ENCODE results near the gene KBTBD13.
"Not testable (repeated sequence)": the region's sequence is repeated elsewhere in the genome, so short reads cannot be mapped to it uniquely, and the experiment has no call there.

Gene KBTBD13

GRCh38 chr15:65041787-65042186, 34.8 kb upstream of the KBTBD13 start:
- Histone ChIP-seq H3K4me1 (ENCODE audit: insufficient read depth, low read length) (peaks cover 3% of the 10 kb centered on the region; the same call in 1 of the 2 replicates), H3K36me3 (ENCODE audit: insufficient read depth, low read length) (no peaks in the 10 kb centered on the region), H3K9ac (ENCODE audit: low read depth, low read length) (no peak overlapping the region), H3K9me3 (ENCODE audit: control insufficient read depth, insufficient read depth, low read length) (no peaks in the 10 kb centered on the region)

GRCh38 chr15:65042776-65043327, 33.7 kb upstream of the KBTBD13 start:
- no peak overlapping the region for H3K9ac ChIP-seq (ENCODE audit: low read depth, low read length)
- H3K9me3 ChIP-seq (ENCODE audit: control insufficient read depth, insufficient read depth, low read length) = no peaks in the 10 kb centered on the region
- peaks cover 3% of the 10 kb centered on the region; the same call in 1 of the 2 replicates for H3K4me1 ChIP-seq (ENCODE audit: insufficient read depth, low read length)
- no peaks in the 10 kb centered on the region for H3K36me3 ChIP-seq (ENCODE audit: insufficient read depth, low read length)

GRCh38 chr15:65044218-65044617, 32.3 kb upstream of the KBTBD13 start:
- H3K4me1 ChIP-seq (ENCODE audit: insufficient read depth, low read length); H3K9me3 ChIP-seq (ENCODE audit: control insufficient read depth, insufficient read depth, low read length); H3K9ac ChIP-seq (ENCODE audit: low read depth, low read length); H3K36me3 ChIP-seq (ENCODE audit: insufficient read depth, low read length): not testable (repeated sequence)

- H3K36me3 ChIP-seq (ENCODE audit: insufficient read depth, low read length) = no peaks in the 10 kb centered on the region
- peaks cover 3% of the 10 kb centered on the region; the same call in 1 of the 2 replicates for H3K4me1 ChIP-seq (ENCODE audit: insufficient read depth, low read length)
- H3K9ac ChIP-seq (ENCODE audit: low read depth, low read length) = no peak within 1 kb of the TSS
- no peaks in the 10 kb centered on the region for H3K9me3 ChIP-seq (ENCODE audit: control insufficient read depth, insufficient read depth, low read length)
These were observed 31.6 kb upstream of the KBTBD13 start, which contains the start of gene SLC51B for GRCh38 chr15:65044724-65045481. Gene SLC51B (plus strand): TSS chr15:65045387. CDS start chr15:65050005, 4,618 bp downstream.

- H3K36me3 ChIP-seq (ENCODE audit: insufficient read depth, low read length) = no peaks in the 10 kb centered on the region
- peaks cover 3% of the 10 kb centered on the region; the same call in 1 of the 2 replicates for H3K4me1 ChIP-seq (ENCODE audit: insufficient read depth, low read length)
- H3K9me3 ChIP-seq (ENCODE audit: control insufficient read depth, insufficient read depth, low read length) = no peaks in the 10 kb centered on the region
- H3K9ac ChIP-seq (ENCODE audit: low read depth, low read length) = no peak overlapping the region
These were observed 28.3 kb upstream of the KBTBD13 start for GRCh38 chr15:65048241-65048640.

GRCh38 chr15:65049418-65049840, 27.1 kb upstream of the KBTBD13 start:
- Histone ChIP-seq H3K4me1 (ENCODE audit: insufficient read depth, low read length) (peaks cover 3% of the 10 kb centered on the region; the same call in 1 of the 2 replicates), H3K9ac (ENCODE audit: low read depth, low read length) (peak overlapping the region; percentile 1; the same call in 1 of the 2 replicates), H3K36me3 (ENCODE audit: insufficient read depth, low read length) (no peaks in the 10 kb centered on the region), H3K9me3 (ENCODE audit: control insufficient read depth, insufficient read depth, low read length) (no peaks in the 10 kb centered on the region)

GRCh38 chr15:65050270-65050669, 26.3 kb upstream of the KBTBD13 start:
- H3K36me3 ChIP-seq (ENCODE audit: insufficient read depth, low read length) = no peaks in the 10 kb centered on the region
- no peaks in the 10 kb centered on the region for H3K9me3 ChIP-seq (ENCODE audit: control insufficient read depth, insufficient read depth, low read length)
- H3K4me1 ChIP-seq (ENCODE audit: insufficient read depth, low read length) = no peaks in the 10 kb centered on the region
- no peak overlapping the region for H3K9ac ChIP-seq (ENCODE audit: low read depth, low read length)

GRCh38 chr15:65051266-65051665, 25.3 kb upstream of the KBTBD13 start:
- no peaks in the 10 kb centered on the region for H3K4me1 ChIP-seq (ENCODE audit: insufficient read depth, low read length)
- H3K36me3 ChIP-seq (ENCODE audit: insufficient read depth, low read length) = no peaks in the 10 kb centered on the region
- no peak overlapping the region for H3K9ac ChIP-seq (ENCODE audit: low read depth, low read length)
- H3K9me3 ChIP-seq (ENCODE audit: control insufficient read depth, insufficient read depth, low read length) = no peaks in the 10 kb centered on the region

GRCh38 chr15:65052956-65053355, 23.6 kb upstream of the KBTBD13 start:
- Histone ChIP-seq H3K4me1 (ENCODE audit: insufficient read depth, low read length) (no peaks in the 10 kb centered on the region), H3K9me3 (ENCODE audit: control insufficient read depth, insufficient read depth, low read length) (no peaks in the 10 kb centered on the region), H3K9ac (ENCODE audit: low read depth, low read length) (no peak overlapping the region), H3K36me3 (ENCODE audit: insufficient read depth, low read length) (no peaks in the 10 kb centered on the region; the same call in 1 of the 2 replicates)

GRCh38 chr15:65054333-65055200, 22.0 kb upstream of the KBTBD13 start:
- no peaks in the 10 kb centered on the region for H3K4me1 ChIP-seq (ENCODE audit: insufficient read depth, low read length)
- no peak overlapping the region for H3K9ac ChIP-seq (ENCODE audit: low read depth, low read length)
- H3K36me3 ChIP-seq (ENCODE audit: insufficient read depth, low read length) = no peaks in the 10 kb centered on the region; the same call in 1 of the 2 replicates
- H3K9me3 ChIP-seq (ENCODE audit: control insufficient read depth, insufficient read depth, low read length) = no peaks in the 10 kb centered on the region

GRCh38 chr15:65055201-65055870, 21.2 kb upstream of the KBTBD13 start:
- no peaks in the 10 kb centered on the region; the same call in 1 of the 2 replicates for H3K36me3 ChIP-seq (ENCODE audit: insufficient read depth, low read length)
- H3K9me3 ChIP-seq (ENCODE audit: control insufficient read depth, insufficient read depth, low read length) = no peaks in the 10 kb centered on the region
- H3K9ac ChIP-seq (ENCODE audit: low read depth, low read length) = no peak overlapping the region
- H3K4me1 ChIP-seq (ENCODE audit: insufficient read depth, low read length) = no peaks in the 10 kb centered on the region

- Histone ChIP-seq H3K4me1 (ENCODE audit: insufficient read depth, low read length) (no peaks in the 10 kb centered on the region), H3K9me3 (ENCODE audit: control insufficient read depth, insufficient read depth, low read length) (no peaks in the 10 kb centered on the region), H3K36me3 (ENCODE audit: insufficient read depth, low read length) (no peaks in the 10 kb centered on the region; the same call in 1 of the 2 replicates), H3K9ac (ENCODE audit: low read depth, low read length) (no peak overlapping the region)
These were observed 20.4 kb upstream of the KBTBD13 start for GRCh38 chr15:65056106-65056505.

GRCh38 chr15:65056868-65057548, 19.5 kb upstream of the KBTBD13 start:
- no peaks in the 10 kb centered on the region for H3K9me3 ChIP-seq (ENCODE audit: control insufficient read depth, insufficient read depth, low read length)
- H3K9ac ChIP-seq (ENCODE audit: low read depth, low read length) = no peak overlapping the region
- H3K36me3 ChIP-seq (ENCODE audit: insufficient read depth, low read length) = no peaks in the 10 kb centered on the region; the same call in 1 of the 2 replicates
- H3K4me1 ChIP-seq (ENCODE audit: insufficient read depth, low read length) = no peaks in the 10 kb centered on the region

All from ES-I3 (cell line).